Measurements from ENCODE around the gene COQ9. TPM values are rescaled to one million over a fixed set of nuclear protein-coding genes. Genes with fewer than 3 reads are reported as not detected.

COQ9 gene
- total RNA-seq, 2 donors from 2014 or later, result 30.1 to 39.6 TPM

DNA sequence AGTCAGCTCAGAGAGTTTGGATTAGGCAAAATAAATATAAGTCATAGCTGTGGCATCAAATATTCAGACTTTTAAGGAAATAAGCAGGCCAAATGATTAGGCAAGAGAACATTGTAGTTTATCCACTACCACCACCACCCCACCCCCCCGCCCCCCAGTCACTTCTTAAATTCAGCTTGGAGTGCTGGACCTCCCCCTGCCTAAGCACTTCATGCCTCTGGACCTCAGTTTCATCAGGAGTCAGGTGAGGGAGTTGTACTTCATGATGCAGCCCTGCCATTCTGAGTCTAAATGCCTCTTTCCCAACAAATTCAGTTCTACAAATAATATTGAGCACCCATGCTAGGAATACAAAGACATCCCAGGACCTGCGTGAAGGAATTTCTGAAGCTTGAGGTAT, 17.2 kb downstream of the COQ9 start:
- no peak for DNase-seq (ENCODE audit: low spot score)
- intact Hi-C loops (cut with DNase I), result loop anchor here in 1 of 2 donors (5.0 kb wide), 1 partner anchor 53 kb away; no protein-coding TSS in a partner anchor

DNA sequence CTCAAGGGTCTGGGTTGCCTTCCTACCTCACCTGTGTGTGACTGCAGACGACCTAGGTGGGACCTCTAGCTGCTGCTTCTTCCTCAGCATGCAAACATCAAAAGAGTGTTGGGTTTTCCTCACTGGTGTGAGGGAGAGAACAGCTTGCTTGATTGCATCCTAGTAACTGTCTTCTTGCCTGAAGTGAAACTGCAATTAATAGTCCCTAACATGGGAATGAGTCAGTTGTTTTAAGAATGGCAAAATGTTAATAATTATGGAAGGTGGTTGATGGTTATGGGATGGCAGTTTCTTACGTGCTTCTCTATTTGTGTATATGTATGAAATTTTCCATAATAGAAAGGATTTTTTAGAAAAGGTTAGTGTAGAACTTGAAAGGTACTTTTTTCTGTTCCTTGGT, 21.1 kb downstream of the COQ9 start:
- DNase-seq (ENCODE audit: low spot score), result no peak
- intact Hi-C loops (cut with DNase I), result no loop called here

DNA sequence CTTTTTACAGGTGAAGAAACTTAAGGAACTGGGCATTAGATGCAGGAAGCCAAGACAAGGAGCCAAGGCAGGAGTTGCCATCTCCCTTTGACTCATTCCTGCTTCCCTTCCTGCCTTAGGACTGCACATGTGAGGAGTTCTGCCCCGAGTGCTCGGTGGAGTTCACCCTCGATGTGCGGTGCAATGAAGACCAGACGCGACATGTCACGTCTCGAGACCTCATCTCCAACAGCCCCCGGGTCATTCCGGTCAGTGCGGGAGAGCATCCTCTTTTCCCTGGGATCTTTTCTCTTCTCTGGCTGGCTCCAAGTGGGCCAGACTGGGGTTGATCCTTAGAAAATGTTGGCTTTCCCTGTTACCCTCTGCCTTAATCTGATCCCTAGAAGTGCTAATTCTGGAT, 21.8 kb downstream of the COQ9 start:
- no peak for DNase-seq (ENCODE audit: low spot score)
- intact Hi-C loops (cut with DNase I), result no loop called here

DNA sequence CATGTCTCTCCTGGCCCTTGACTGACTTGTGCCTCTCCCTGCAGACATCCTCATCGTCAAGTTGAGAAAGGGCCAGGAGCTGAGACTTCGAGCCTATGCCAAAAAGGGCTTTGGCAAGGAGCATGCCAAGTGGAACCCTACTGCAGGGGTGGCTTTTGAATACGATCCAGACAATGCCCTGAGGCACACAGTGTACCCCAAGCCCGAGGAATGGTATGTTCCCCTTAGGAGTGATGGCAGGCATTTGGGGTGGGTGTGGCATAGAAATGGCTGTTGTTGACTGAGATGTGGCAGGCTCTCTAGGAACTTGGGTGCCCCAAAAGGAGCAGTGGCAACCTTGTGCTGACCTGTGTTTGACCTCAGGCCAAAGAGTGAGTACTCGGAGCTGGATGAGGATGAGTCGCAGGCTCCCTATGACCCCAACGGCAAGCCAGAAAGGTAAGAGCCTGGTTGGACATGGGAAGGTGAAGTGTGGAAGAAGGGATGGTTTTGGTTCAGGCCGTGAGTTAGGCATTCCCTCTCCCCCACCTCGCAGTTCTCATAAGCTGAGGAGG, 22.7 kb downstream of the COQ9 start:
- no peak for DNase-seq (ENCODE audit: low spot score)
- intact Hi-C loops (cut with DNase I), result no loop called here

DNA sequence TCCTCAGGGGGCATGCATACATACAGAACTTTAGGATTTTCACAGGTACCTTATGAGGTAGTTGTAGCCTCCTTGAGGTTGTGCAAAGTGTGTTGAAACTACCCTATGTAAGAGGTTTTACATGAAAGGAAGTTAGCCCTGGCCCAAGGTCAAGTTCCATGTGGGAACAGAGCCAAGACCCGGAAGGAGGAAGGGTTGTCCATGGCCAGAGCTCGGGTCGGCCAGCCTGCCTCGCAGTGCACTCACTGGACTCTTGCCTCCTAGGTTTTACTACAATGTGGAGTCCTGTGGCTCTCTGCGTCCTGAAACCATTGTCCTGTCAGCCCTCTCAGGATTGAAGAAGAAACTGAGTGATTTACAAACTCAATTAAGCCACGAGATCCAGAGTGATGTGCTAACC, 23.4 kb downstream of the COQ9 start:
- DNase-seq (ENCODE audit: low spot score), result no peak
- intact Hi-C loops (cut with DNase I), result no loop called here

DNA sequence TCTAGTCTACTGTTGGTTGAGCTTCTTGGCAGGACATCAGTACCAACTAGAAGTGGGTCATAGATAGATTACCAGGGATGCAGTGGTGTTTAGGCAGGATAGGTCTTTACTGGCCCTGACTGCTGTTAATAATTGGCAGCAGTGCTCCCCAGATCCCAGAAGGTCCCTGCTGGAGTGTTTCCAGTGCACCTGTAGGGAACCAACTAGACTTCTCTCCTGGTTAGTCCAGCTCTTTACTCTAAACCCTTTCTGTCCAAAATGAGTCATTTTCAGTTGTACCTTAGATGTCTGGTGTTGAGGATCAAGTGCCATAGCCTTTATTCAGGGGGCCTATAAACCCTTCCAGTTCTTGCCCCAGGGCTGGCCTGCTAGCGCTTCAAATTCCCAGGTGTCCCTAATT, 23.9 kb downstream of the COQ9 start:
- intact Hi-C loops (cut with DNase I), result no loop called here
- no peak for DNase-seq (ENCODE audit: low spot score)

DNA sequence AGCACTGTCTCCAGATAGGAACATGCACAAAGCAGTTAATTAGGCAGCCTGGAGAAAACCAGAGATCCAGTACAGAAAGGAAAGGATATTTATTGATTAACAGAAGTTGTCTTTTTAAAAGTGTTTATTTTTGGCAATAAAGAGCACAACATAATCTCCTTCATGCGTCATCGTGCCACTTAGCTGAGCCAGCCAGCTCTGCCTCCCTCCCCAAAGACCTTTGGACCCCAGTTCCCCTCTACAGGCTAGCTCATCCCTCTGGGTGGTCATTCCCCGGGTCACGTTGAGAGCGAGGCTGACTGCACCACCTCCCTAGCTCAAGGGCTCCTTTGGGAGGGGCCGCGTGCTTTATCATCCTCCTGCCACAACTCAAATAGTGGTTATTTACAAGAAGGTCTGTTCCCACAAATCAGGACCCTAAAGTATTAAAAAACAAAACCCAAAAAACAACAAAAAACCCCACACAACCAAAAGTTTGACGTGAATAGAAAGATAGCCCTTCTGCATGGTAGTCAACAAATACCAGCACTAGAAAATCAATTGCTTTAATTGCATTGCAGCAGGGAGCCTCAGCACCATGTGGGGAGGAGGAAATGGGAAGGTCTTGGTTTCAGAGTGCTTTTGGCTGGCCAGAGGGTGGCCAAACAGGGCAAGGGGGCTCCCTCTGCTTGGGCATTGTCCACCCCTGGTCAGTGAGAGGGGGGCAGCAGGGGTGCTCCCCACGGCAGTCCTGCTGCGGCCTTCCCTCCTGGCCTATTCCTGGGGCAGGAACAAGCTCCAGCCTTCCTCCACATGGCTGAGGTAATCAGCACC, 24.8 kb downstream of the COQ9 start:
- no peak for DNase-seq (ENCODE audit: low spot score)
- intact Hi-C loops (cut with DNase I), result no loop called here

DNA sequence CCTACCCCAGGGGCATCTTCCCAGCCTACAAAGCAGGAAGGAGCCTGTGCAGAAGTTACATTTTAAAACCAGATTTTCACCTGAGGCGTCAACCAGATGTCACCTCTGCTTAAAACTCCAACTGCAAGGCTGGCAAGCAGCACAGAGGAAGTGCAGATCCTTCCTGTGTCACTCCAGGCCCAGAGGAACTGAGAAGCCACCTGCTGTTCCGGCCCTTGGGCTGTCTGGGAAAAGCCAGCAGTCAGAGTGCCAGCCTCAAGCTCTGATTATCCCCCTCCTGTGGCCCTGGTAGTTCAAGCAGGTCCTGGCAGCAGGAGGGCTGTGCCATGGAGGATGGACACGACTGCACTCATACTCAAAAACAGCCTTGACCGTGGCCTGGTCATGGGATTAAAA, 25.4 kb downstream of the COQ9 start:
- intact Hi-C loops (cut with DNase I), result no loop called here
- DNase-seq (ENCODE audit: low spot score), result no peak

DNA sequence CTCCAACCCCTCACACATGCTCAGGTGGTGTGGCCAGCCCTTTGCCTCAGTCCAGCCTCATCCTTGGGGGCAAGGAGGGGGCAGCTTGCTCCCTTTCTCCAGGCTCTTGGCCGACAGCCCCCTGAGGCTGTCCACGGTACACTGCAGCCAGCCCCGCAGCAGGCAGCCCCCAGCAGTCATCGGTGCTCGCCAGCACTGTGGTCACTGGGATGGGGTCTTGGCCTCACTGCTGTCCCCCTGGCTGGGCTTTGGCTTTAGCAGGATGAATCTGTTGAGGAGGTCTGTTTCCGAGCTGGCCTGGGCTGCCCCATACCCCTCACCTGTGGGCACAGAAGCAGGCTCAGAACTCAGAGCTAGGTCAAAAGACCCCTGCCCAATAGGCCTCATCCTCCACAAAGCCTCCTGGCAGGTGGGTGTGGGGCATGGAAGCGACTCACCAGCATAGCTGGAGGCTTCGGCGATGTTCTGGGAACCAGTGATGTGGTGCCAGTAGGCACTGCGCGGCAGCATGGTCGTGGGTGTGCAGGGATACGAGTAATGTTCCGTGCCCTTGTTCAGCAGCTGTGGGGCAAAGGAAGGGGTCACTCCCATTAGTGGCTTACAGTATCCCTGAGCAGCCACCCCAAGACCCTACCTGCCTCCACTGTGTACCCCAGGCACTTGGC, 26.0 kb downstream of the COQ9 start:
- no peak for DNase-seq (ENCODE audit: low spot score)
- intact Hi-C loops (cut with DNase I), result no loop called here

DNA sequence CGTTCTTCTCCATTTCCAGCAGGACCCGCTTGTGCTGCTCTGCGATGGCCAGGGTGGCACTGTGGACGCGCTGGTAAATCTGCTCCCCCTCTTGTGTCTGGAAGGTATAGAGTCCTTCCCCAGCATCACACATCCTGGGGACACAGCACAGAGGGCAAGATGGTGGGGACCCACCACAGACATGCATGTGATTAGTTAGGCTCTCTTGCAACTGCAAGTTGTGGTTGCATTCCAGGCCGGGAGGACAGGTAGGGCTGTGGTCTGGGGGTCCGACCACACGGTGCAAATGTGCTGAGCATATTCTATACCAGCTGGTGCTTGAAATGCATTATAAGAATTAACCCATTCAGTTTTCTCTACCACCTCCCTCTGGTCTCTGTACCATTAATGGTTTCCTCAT, 26.6 kb downstream of the COQ9 start:
- intact Hi-C loops (cut with DNase I), result no loop called here
- DNase-seq (ENCODE audit: low spot score), result no peak

DNA sequence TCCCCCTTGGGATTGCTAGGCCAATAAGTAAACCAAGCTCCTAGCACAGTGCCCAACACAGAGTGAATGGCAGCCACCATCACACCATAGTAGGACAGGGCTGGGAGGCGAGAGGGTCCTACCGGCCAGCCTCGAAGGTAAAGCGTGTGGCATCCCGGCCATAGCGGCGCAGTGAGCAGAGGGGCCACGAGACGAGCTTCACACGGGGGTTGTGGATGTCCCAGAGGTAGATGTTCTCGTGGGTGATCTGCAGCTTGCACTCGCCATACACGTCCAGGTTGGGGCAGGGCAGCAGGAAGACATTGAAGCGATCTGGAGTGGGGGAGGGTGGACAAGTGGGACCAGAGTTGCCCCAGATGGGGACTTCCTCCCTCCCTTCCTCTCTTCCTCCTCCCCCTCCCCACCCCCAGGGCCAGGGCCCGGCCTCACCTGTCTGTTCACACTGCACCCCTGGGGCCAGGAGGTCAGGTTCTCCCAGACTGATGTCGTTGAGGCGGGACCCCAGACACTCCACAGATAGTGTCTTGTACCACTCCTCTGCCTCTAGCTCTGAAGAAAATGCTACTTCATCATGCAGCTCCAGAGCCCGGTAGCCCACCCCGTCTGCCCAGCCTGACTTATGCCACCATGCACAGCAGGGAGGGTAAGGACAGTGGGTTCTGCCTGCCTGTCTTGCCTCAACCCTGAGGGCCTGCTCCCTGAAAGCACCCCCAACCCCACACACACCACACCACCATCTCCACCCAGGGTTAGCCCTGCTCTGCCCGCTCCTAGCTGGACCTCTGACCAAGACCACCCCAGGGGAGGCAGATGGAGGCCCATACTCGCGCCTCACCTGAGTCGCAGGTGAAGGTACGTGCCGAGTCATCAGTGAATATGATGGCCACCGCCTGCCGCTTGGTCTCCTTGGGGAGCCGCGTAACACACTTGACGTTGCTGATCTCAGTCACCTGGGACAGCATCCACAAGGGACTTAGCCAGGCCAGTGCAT, 27.7 kb downstream of the COQ9 start:
- intact Hi-C loops (cut with DNase I), result loop anchor here in 1 of 2 donors (5.0 kb wide), 1 partner anchor 42 kb away; no protein-coding TSS in a partner anchor
- DNase-seq (ENCODE audit: low spot score), result no peak

DNA sequence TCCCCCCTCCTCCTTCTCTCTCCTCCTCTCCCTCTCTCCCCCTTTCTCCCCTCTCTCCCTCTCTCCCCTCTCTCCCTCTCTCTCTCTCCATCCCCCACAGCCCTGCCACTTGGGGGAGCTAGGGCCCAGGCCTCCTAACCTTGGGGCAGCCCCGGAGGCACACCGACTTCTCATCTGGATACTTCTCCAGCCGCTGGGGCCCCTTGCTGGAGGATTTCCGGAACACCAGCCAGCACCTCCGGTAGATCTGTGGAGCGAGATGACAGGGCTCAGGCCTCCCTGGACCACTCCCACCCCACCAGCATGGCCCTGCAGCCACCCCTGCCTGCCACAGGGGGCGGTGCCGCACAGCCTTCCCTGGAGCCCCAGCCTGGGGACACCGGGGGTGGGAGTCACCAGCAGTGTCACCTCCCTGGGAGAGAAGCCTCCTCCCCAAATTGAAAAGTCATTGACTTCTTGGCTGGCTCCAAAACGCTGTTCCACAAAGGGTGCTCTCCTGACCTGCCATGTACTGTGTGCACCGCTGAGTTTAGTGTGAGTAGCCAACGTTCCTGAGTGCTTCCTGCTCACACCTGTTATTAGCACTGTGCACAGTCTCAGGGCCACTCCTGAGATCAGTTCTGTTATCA, 28.5 kb downstream of the COQ9 start:
- intact Hi-C loops (cut with DNase I), result loop anchor here in 1 of 2 donors (5.0 kb wide), 1 partner anchor 41 kb away; no protein-coding TSS in a partner anchor
- no peak for DNase-seq (ENCODE audit: low spot score)

DNA sequence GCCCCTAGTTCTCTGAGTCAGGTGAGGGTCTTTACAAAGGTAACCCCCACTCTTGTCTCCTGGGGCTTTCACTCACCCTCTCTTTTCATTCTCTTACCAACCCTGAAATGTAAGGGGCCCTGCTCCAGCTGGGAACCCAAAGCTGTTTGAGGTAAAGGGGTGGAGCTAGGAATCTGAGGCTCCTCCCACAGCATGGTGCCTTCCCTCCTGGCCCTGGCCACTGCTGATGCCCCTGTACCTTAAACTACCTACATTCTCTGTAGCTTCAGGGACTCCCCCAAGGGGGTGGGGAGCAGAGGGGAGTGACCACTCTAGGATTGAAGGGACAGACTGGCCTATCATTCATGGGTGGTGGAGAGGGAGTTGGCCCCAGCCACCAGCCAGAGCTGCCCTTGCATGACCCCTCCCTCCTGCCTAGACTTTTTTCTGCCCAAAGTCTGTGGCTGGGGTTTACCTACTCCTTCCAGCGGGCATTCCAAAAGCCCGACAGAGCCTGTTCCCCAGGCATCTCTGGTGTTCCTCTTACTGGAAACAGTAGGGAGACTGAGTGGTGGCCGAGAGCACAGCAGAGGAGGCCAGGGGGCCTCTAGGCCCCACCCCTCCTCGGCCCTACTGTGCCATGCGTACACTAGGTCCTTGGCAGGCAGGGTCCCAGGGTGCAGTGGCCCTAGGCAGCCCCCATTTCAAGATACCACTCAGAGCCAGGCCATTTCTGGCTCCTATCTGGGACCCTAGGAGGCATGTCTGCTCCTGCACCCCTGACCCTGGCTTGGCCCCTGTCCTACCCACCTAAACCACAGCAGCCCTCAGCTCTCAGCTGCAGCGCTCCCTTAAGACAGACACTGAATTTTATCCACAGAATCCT, 29.5 kb downstream of the COQ9 start:
- intact Hi-C loops (cut with DNase I), result loop anchor here in 1 of 2 donors (5.0 kb wide), 1 partner anchor 41 kb away; no protein-coding TSS in a partner anchor
- no peak for DNase-seq (ENCODE audit: low spot score)

DNA sequence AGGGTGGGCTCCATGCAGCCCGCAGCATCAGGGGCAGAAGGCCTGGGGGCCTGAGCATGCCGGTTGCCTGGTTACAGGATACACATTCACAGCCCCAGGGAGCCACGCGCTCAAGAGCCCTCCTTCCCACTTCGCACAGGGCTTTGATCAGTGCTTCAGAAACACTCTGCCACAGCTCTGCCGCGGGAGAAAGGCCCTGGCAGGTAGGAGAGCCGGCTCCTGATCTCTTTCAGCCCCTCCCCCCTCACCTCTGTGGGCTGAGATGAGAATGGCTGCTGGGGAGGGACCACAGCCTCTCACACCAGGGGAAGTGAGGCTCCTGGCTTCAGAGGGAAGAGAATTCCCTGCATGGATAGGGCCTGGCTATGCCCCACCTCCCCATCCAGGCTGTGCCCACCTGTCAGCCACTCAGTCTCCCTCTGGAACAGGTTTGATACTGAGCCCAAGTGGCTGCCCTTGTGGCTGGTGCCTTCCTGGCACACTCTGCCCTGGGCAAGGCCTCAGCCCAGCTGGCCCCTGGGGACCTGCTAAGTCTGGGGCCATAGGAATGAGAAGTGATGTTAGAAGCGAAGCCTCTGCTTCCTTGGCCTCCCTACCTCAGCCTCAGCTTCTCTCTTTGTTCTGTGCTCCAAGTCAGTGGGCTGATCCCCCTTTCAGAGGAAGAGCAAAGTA, 30.4 kb downstream of the COQ9 start:
- intact Hi-C loops (cut with DNase I), result loop anchor here in 1 of 2 donors (5.0 kb wide), 1 partner anchor 40 kb away; no protein-coding TSS in a partner anchor
- no peak for DNase-seq (ENCODE audit: low spot score)

DNA sequence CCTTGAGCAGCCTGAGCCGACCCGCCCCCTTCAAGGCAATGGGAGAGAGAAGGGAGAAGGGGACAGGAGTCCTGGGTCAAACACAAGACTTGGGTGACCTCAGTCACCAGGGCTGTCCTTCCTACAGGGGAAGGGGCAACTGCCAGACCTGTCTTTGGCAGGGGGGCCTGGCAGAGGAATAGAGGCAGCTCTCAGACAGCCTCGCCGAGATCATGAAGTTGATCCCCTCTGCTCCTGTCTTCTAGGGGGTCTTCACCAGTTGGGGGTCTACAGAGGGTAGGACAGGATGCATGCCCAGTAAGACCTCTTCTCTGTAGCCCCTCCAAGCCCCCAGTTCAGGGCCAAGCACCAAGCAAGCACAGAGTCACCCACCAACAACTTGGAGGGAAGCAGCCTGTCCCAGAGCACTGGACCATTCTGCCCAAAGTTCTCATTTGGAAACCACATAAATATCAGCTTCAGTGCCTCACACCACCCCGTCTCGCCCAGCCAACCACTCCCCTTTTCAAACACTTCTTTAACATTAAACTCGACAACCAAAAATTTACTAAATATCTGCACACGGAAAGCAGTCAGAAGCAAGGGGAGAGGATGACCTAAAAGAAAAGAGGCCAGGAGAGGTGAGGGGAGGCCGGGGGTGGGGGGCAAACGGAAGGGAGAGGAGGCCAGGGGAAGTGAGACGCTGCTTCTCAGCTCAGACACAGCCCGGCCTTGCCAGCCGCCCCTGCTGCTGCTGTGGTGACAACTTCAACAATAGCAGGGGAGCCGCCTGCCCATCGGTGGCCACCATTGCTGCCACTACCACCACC, 31.3 kb downstream of the COQ9 start:
- DNase-seq (ENCODE audit: low spot score), result no peak
- intact Hi-C loops (cut with DNase I), result loop anchor here in 1 of 2 donors (5.0 kb wide), 1 partner anchor 39 kb away; no protein-coding TSS in a partner anchor

DNA sequence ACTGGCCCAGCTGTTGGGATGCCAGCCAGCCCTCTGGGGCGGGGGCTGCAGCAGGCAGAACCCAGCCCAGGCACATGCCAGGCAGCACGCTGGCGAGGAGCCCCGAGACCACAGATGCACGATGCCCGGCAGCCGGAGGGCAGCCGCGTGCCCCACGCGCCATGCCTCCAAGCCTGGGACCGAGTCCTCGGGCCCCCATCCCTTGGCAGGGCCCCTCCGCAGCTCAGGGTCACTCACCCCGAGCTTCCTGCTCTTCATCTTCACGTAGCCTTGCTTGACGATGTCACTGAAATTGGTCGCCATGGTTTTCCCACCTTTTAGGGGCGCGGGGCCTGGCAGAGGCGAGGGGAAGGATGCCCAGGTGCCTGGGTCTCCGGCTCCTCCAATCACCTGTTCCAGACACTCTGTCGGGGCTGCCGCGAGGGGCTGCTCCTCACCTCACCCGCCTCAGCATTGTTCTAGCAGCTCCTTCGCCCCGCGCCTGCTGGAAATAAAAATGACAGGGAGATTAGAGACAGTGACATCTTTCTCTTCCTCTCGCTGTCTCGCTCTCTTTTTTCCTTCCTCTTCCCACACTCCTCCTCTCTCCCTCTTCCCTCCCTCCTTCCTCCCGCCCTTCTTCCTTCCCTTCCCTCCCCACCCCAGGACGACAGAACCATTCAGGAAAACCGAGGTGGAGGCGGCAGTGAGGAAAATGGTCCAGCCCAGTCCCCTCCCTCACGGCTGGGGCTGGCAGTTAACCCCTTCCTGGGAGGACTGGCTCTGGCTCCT, 32.1 kb downstream of the COQ9 start:
- intact Hi-C loops (cut with DNase I), result loop anchor here in 1 of 2 donors (5.0 kb wide), 1 partner anchor 38 kb away; no protein-coding TSS in a partner anchor
- DNase-seq (ENCODE audit: low spot score), result no peak
